B cell (primary cell): ENCODE results near the gene RASSF3. TPM values are rescaled to one million over a fixed set of nuclear protein-coding genes. Genes with fewer than 3 reads are reported as not detected.
A peak's percentile ranks its signal among the peaks of the same experiment; 100 is the strongest.

Experiments used
- ATAC-seq: fragments of 200-7000 bp; cut with Tn5 transposase; one replicate; pipeline ENCODE4 v1.10.0; 2021; ENCODE audit warnings: low read depth, mild to moderate bottlenecking, moderate number of reproducible peaks, moderate library complexity
- CTCF ChIA-PET: fragments of 350-600 bp; sonication (Branson Sonifier 250); formaldehyde crosslinking; loops from one replicate; lab custom pipeline; 2021; ENCODE audit warnings: antibody characterized with exemption, inconsistent platforms; lab: Charles Lee
- POLR2A ChIA-PET: fragments of 350-600 bp; sonication (Branson Sonifier 250); formaldehyde crosslinking; loops from one replicate; lab custom pipeline; 2021; ENCODE audit warnings: antibody characterized with exemption; lab: Charles Lee
- DNase-seq: peaks from one replicate; pipeline ENCODE4 v3.0.0; 2013
- H2AFZ ChIP-seq: 2 replicates; pipeline ENCODE4 v1.6.1; 2012; ENCODE audit warnings: mild to moderate bottlenecking, low read depth, low read length; ENCODE audit not compliant: insufficient read depth, poor library complexity, severe bottlenecking
- H3K27ac ChIP-seq, 2 donors: 1 replicate in 1 of 2; 2 replicates in 1 of 2; pipeline ENCODE4 v1.5.1; 2012 to 2013; ENCODE audit warnings: low read length in 2 of 2, mild to moderate bottlenecking in 2 of 2, moderate library complexity in 1 of 2
- H3K27me3 ChIP-seq, 4 experiments: fragments of 200-600 bp in 1 of 4; sonication (generic) in 1 of 4; replicated peaks in 1 of 4; 1 replicate in 2 of 4; 2 replicates in 2 of 4; pipeline versions ENCODE4 v1.6.1 to v1.7.0; 2013 to 2016; ENCODE audit warnings: low read length in 3 of 4, mild to moderate bottlenecking in 2 of 4, mixed read lengths in 1 of 4, moderate library complexity in 1 of 4; ENCODE audit not compliant: insufficient read depth in 4 of 4, control insufficient read depth in 3 of 4; ENCODE audit errors: control extremely low read depth in 1 of 4
- H3K36me3 ChIP-seq, 2 experiments: replicated peaks in 1 of 2; 1 replicate in 1 of 2; 2 replicates in 1 of 2; pipeline versions ENCODE4 v1.6.1 to v1.7.1; 2013; ENCODE audit warnings: low read length in 1 of 2; ENCODE audit not compliant: insufficient read depth in 2 of 2, control insufficient read depth in 1 of 2; ENCODE audit errors: control extremely low read depth in 1 of 2, extremely low read depth in 1 of 2
- H3K4me1 ChIP-seq, 2 donors: fragments of 200-600 bp in 1 of 2; sonication (generic) in 1 of 2; 1 replicate in 1 of 2; 2 replicates in 1 of 2; pipeline versions ENCODE4 v1.5.1 to v1.6.1; 2013 to 2017; ENCODE audit warnings: low read length in 2 of 2; ENCODE audit not compliant: control insufficient read depth in 2 of 2, insufficient read depth in 2 of 2
- H3K4me2 ChIP-seq: replicated peaks from 2 replicates; pipeline ENCODE3; 2012; ENCODE audit warnings: mild to moderate bottlenecking, low read depth, low read length; ENCODE audit not compliant: poor library complexity, severe bottlenecking
- H3K4me3 ChIP-seq, 5 experiments: fragments of 200-600 bp in 1 of 5; sonication (generic) in 1 of 5; 1 replicate in 3 of 5; 2 replicates in 2 of 5; pipeline versions ENCODE4 v1.5.1 to v1.7.0; 2011 to 2016; ENCODE audit warnings: low read length in 4 of 5, mild to moderate bottlenecking in 4 of 5, low read depth in 2 of 5, control low read depth in 1 of 5, moderate library complexity in 1 of 5; ENCODE audit not compliant: insufficient read depth in 1 of 5; ENCODE audit errors: control extremely low read depth in 1 of 5, extremely low read depth in 1 of 5
- H3K79me2 ChIP-seq: fragments of 200-600 bp; sonication (generic); one replicate; pipeline ENCODE4 v1.6.0; 2016; ENCODE audit warnings: low read length; ENCODE audit not compliant: control insufficient read depth, insufficient read depth
- H3K9ac ChIP-seq: fragments of 200-600 bp; sonication (generic); 2 replicates; pipeline ENCODE4 v1.6.1; 2017; ENCODE audit warnings: mild to moderate bottlenecking, low read length, moderate library complexity
- H3K9me3 ChIP-seq, 3 donors: one replicate each; pipeline versions ENCODE4 v1.6.1 to v1.7.1; 2013; ENCODE audit warnings: low read length in 2 of 3; ENCODE audit not compliant: control insufficient read depth in 2 of 3, insufficient read depth in 1 of 3; ENCODE audit errors: control extremely low read depth in 1 of 3
- H4K20me1 ChIP-seq: 2 replicates; pipeline ENCODE4 v1.6.0; 2012; ENCODE audit warnings: mild to moderate bottlenecking, low read length; ENCODE audit not compliant: insufficient read depth, control insufficient read depth, poor library complexity, severe bottlenecking
- H3K27ac Mint-ChIP-seq: one replicate; pipeline ENCODE4 v1.8.0; 2021; ENCODE audit warnings: mixed read lengths
- H3K27me3 Mint-ChIP-seq: one replicate; pipeline ENCODE4 v1.8.0; 2021; ENCODE audit warnings: mixed read lengths
- H3K4me1 Mint-ChIP-seq: one replicate; pipeline ENCODE4 v1.8.0; 2021; ENCODE audit warnings: mixed read lengths
- H3K4me3 Mint-ChIP-seq: one replicate; pipeline ENCODE4 v1.8.0; 2021; ENCODE audit warnings: mixed read lengths
- H3K9me3 Mint-ChIP-seq: one replicate; pipeline ENCODE4 v1.8.0; 2022; ENCODE audit warnings: mixed read lengths; ENCODE audit not compliant: insufficient read depth
- EZH2 ChIP-seq: IDR thresholded peaks from 2 replicates; pipeline ENCODE4 v1.6.1; 2012; ENCODE audit warnings: borderline replicate concordance, low read depth, mild to moderate bottlenecking, moderate library complexity, low read length; ENCODE audit not compliant: insufficient read depth, poor library complexity, severe bottlenecking
- WGBS: methylation state at CpG from one replicate; pipeline ENCODE4 v1.1.5; 2013; ENCODE audit warnings: missing lambda C conversion rate; ENCODE audit not compliant: insufficient coverage; 5-methylcytosine and 5-hydroxymethylcytosine counted together
- intact Hi-C: fragments of 100-400 bp; cut with micrococcal nuclease; formaldehyde crosslinking; loops from one replicate; pipeline ENCODE4 v1.10.0; 2022
- polyA plus RNA-seq: library from polyadenylated mRNA; depleted of rRNA; stranded (reverse); fragments of >200 nt; gene quantifications from 2 replicates; pipeline ENCODE4 v1.2.3, GENCODE V29; 2012
- total RNA-seq, 2 donors: library from RNA; stranded (reverse); fragments of 120-200 nt in 1 of 2; gene quantifications; 1 replicate in 1 of 2; 2 replicates in 1 of 2; pipeline versions ENCODE4 v1.2.3 to v1.2.4, GENCODE V29; 2013 to 2022
- TF ChIP-seq, protein P1 (sequence below): fragments of 200-600 bp; IDR thresholded peaks from one replicate; pipeline ENCODE4 v1.8.0; 2022; ENCODE audit warnings: antibody characterized with exemption, mild to moderate bottlenecking

Gene RASSF3
- total and polyA plus RNA-seq, 2 donors (not counting 1 experiment from before 2014, with no cell fraction given) = 25.8 to 104 TPM

DNA sequence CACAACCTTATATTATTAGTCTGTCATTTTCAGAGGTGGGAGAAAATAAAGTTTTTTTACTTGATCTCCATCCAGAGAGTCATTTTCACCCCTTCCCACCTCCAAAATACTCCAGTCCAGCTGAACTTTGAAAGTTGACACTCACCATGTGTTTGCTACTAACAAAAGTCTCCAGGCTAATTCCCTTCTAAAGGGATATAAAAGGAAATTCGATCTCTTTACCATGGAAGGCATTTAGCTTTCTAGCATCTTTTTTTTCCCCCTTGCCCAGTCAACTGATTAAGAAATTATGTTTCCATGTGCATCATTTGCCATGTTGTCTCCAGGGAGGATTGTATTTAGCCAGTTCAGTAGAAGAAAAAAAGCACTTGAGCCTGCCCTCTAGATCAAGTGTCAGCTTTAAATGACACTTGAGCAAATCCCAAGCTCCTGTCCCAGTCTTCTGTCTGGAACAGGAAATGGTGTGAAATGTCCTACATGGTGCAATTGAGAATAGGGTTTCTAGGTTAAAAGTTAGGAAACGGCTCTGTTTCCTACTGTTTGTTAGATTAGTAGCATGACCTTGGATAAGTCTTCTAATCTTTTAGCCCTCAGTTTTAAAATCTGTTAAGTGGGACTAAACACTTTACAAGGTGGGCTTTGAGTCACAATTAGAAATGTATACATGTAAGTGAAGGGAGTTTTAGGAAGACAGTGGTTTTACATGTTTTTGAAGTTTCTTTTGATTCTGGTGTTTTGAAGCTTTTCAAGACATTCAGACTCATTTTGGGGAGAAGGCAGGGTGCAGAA is 81.7 kb downstream of the RASSF3 start:
- Histone ChIP-seq H3K4me2 (no peak overlapping the region), H2AFZ (no peak overlapping the region), H3K9me3 (no peaks in the 10 kb centered on the region), H3K4me3 (no peak overlapping the region), H3K36me3 (peaks cover 16 to 69% of the 10 kb centered on the region in 2 experiments), H3K9ac (no peak overlapping the region), H4K20me1 (peaks cover 24% of the 10 kb centered on the region), H3K27ac (peak overlapping the region in 1 of 2 donors; percentile 6), H3K4me1 (peaks cover 0 to 9% of the 10 kb centered on the region in 2 donors), H3K79me2 (peaks cover 56% of the 10 kb centered on the region), H3K27me3 (no peaks in the 10 kb centered on the region)
- ChIA-PET CTCF (interaction anchor here (0.7 to 18.0 kb wide), 3 partner anchors 22 to 142 kb away, joined by 3 to 352 read pairs (median 3); no protein-coding TSS in a partner anchor), POLR2A (no interaction called here)
- Mint-ChIP-seq H3K4me3 (no peak overlapping the region), H3K4me1 (peaks cover 18% of the 10 kb centered on the region), H3K27me3 (no peaks in the 10 kb centered on the region), H3K9me3 (no peaks in the 10 kb centered on the region), H3K27ac (peak overlapping the region; percentile 61)
- DNase-seq = no peak
- no peak for ATAC-seq
- intact Hi-C loops = no loop called here
- TF ChIP-seq, protein P1, sequence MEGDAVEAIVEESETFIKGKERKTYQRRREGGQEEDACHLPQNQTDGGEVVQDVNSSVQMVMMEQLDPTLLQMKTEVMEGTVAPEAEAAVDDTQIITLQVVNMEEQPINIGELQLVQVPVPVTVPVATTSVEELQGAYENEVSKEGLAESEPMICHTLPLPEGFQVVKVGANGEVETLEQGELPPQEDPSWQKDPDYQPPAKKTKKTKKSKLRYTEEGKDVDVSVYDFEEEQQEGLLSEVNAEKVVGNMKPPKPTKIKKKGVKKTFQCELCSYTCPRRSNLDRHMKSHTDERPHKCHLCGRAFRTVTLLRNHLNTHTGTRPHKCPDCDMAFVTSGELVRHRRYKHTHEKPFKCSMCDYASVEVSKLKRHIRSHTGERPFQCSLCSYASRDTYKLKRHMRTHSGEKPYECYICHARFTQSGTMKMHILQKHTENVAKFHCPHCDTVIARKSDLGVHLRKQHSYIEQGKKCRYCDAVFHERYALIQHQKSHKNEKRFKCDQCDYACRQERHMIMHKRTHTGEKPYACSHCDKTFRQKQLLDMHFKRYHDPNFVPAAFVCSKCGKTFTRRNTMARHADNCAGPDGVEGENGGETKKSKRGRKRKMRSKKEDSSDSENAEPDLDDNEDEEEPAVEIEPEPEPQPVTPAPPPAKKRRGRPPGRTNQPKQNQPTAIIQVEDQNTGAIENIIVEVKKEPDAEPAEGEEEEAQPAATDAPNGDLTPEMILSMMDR = no peak
- no peak for TF ChIP-seq EZH2
- no CpG with 5 or more reads among the region's 2 CpGs for WGBS
